Central memory CD4-positive, alpha-beta T cell (primary cell): ENCODE measurements around the gene ODC1.

ENCODE experiments used
- DNase-seq: peaks from one replicate; pipeline ENCODE4 v3.0.0; 2022

The ODC1 gene

DNA sequence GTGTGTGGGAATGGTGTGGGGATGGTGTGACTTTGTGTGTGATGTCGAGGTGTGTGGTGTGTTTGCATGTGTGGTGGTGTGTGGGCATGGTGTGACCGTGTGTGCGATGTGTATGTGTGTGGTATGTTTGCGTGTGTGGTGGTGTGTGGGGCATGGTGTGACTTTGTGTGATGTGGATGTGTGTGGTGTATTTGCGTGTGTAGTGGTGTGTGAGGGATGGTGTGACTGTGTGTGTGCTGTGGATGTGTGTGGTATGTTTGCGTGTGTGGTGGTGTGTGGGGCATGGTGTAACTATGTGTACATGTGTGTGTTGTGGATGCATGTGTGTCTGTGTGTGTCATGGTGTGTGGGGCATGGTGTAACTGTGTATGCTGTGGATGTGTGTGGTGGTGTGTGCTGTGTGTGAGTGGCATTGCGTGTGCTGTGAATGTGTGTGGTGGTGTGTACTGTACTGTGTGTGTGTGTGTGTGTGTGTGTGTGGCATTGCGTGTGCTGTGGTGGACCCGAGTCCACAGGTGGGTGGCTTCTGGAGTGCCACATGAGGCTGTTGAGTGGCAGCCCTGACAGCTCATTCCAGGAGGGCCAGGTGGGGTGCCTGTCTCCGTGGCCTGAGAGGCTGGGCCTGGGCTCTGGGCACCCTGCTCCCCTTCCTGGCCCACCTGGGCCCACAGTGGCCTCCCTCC, 14.7 kb downstream of the ODC1 start:
- DNase-seq = no peak

DNA sequence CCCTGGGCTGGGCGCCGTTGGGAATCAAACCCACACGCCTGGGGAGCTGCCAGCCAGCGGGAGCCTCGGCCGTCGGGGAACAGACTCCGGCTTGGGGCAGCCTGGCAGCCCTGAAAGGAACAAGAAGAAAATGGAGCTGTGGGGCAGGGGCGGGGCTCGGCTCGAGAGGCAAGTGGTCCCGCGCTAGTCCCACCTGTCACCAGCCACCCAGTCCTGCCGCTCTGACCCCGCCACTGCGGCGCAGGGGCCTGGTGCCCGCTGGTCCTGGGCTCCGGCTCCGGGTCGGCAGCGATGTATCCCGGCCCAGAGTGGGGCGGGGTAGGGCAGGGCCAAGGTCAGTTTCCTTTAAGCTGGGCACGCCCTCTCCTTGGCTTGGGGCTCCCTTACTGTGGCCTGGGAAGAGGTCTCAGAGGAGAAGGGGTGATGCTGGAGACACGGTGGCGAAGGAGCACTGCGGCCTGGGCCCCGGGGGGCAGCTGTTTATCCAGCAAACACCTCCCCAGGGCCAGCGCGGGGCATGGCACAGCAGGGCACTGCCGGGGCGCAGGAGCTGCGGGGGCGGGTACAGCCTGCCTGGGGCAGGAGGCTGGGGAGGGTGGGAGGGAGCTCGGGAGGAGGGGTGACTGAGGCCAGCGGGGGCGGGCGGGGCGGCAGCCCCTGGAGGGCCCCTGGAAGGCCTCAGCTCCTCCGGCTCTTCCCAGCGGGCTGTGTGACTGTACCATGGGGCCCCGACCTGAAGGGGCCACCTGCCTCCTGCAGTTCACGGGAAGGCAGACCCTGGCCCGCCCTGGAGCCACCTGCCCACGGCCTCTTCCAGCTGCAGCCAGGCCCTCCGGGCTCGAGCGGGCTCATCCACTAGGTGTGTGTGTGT, 15.6 kb downstream of the ODC1 start:
- DNase-seq = no peak

- DNase-seq = no peak
Observed at GRCh38 chr2:10431797-10432196, 16.3 kb downstream of the ODC1 start.

DNA sequence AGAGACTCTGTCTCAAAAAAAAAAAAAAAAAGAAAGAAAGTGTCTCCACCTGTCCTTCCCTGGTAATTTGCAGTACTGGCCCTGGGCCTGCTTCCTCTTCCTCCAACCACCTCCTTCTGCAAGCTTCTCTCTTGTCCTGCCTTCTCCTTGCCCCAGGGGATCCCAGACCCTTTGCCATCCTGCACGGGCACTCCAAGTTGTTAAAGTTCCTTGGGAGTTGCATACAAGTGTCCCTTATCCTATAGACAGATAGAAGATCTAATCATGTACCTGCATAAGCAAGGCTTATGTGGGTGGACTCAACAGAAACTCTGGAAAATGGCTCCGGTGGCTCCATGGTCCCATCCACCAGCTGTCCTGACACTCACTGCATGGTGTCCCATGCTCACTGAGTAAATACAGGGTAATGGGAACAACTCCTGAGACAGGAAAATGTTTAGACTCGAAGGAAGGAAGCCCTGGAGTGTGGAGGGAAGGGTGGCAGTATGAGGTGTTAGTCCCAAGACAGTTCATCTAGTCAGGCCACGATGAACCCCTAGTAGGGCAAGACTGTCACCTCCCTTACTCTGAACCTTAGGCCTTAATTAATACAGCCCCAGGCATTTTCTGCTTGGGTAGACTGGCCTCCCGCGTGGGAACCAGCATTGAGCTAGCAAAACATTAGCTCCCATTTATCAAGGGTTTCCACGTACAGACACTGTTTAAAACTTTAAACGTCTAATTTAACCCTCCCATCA, 17.1 kb downstream of the ODC1 start:
- no peak for DNase-seq

DNA sequence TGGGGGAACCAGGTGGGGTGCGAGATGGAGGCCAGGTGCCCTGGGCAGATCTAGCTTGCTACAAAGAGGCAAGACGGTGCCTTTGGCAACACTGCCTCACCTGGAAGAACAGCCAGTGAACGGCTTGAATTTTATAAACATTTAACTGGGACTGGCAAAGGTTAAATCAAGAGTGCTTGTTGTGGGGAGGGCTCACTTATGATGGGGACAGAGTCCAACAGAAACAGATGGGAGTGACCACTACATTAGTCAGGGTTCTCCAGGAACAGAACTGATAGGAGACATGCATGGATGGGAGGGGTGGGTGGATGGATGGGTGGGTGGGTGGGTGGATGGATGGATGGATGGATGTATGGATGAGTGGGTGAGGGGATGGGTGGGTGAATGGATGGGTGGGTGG, 19.2 kb downstream of the ODC1 start:
- no peak for DNase-seq

GRCh38 chr2:10428355-10428754, 19.8 kb downstream of the ODC1 start:
- DNase-seq = no peak

DNA sequence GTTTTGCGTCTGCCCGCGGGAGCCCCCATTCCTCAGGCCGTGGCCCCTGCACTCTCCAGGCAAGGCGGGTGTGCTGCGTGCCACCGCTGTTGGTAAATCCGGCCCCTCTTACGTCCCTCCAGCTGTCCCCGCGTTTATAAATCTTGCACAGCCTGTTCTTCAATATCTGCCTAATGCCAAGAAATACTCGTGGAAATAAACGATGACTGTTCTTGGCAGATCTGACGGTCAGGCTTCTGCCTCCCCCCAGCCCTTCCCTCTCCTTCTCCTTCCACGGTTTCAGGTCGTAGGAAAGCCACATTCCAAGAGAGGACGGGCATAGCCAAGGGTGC, 20.5 kb downstream of the ODC1 start:
- DNase-seq = no peak

DNA sequence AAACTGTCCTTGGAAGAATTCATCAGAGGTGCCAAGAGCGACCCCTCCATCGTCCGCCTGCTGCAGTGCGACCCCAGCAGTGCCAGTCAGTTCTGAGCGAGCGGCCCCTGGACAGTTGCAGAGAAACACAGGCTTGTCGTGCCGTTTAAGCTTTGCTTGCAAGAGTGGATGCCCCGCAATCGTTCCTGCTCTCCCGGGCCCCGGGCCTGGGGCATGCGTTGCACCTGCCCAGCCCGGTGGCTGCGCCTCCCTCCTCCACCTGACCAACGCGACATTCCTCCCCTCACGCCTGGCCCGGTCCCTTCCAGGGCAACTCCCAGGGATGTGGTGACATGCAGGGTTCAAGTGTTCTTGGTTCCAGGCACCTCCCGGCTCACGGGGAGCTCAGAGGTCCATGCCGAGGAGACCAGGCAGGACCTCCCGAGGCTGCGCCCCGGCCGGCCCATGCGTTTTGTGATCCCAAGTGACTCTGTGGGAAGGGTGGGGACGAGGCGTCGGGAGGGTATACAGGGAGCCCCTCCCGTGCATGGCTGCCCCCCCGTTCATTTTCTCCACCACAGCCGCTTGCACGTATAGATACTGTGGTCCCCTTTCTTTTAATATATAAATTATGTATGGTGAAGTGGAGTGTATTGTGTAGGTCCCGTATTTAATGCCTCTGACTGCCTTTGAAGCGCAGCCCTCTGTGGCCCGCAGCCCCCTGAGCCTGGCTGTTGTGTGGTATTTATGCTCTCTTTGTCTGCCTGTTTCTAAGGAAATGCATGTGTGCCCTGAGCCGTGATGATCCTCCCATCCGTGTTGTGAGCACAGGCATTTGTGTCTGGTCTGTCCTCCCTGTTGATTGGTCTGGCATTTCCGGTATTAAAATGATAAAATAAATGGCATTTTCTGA, 21.2 kb downstream of the ODC1 start:
- no peak for DNase-seq

DNA sequence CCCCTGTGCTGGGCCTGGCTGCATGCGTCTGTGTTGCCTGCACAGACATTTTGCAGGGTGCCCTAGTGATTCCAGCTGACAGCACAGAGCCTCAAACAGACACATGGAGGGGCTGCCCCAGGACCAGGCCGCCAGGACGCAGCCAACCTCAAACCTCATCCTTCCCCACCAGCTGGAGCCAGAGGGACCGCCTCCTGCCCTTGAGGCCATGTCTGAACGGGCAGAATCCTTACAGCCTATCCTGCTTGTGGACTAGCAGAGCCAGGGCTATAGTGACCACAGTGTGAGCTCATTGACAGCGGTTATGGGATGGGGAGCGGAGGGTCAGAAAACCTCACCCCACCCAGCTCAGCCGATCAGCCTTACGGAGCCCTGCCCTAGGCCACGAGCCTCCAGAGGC, 22.4 kb downstream of the ODC1 start:
- no peak for DNase-seq

DNA sequence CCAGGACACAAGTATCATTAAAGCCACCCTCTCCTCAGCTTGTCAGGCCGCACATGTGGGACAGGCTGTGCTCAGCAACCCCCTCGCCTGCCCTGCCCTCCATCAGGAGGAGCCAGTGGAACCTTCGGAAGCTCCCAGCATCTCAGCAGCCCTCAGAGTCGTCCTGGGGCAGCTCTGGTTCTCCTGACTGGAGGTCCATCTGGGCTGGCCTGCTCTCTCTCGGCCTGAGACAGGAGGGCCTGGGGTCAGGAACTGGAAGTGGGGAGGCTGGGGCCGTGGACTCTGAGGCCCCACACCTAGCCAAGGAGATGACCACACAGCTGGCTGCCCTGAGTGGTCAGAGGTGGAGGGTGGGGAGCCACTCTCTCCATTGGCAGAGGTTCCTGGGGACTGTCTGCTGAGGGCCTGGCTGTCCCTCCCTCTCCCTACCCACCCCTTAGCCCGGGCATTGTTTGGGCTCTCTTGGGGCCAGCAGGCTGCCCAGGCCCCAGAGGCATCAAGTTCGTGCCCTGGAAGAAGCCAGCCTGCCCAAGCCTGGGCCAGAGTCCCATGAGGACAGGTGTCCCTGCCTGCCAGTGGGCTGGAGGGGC, 23.1 kb downstream of the ODC1 start:
- no peak for DNase-seq

GRCh38 chr2:10424051-10424450, 24.1 kb downstream of the ODC1 start:
- DNase-seq = no peak

DNA sequence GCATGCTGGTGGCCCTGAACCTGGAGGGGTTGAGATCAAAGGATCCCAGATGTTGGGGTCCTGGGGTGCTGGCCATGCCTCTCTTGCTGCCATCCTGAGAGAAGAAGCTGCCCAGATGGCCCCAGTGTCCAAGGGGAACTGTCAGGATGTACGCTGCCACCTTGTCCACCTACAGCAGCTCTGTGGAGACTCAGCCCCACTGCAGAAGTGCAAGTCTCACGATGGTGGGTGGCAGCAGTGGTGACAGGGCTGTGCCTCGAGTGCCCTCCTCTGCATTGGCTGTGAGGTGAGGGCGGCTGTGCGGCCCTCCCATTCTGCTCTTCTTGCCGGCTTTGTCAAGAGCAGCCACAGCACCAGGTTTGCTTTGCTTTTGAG, 24.7 kb downstream of the ODC1 start:
- no peak for DNase-seq

DNA sequence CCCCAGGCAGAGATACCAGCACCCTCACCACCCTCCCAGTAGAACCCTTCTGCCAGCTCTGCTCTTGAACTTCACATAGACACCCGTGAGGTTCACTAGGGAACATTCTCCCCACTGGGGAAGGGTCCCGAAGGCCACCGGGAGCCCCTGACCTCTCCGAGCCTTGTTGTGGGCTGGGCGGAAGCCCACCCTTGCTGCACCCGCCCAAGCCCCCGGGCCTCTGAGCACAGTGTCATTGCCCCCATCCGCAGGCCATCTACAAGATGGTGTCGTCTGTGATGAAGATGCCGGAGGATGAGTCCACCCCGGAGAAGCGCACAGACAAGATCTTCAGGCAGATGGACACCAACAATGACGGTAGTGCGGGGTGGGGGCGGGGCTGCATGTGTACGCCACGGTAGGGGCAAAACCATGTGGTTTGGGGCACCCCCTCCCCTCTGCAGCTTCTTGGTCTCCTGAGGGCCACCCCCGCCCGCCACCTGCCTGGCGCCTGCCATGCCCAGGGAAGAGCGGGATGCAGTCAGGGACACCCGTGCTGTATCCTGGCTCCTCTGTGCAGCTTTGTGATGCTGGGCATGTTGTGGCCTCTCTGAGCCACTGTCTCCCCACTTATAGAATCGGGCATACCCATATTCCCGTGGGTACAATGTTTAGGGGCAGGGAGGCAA, 25.3 kb downstream of the ODC1 start:
- no peak for DNase-seq

- no peak for DNase-seq
Observed at GRCh38 chr2:10422251-10422650, 25.9 kb downstream of the ODC1 start.

DNA sequence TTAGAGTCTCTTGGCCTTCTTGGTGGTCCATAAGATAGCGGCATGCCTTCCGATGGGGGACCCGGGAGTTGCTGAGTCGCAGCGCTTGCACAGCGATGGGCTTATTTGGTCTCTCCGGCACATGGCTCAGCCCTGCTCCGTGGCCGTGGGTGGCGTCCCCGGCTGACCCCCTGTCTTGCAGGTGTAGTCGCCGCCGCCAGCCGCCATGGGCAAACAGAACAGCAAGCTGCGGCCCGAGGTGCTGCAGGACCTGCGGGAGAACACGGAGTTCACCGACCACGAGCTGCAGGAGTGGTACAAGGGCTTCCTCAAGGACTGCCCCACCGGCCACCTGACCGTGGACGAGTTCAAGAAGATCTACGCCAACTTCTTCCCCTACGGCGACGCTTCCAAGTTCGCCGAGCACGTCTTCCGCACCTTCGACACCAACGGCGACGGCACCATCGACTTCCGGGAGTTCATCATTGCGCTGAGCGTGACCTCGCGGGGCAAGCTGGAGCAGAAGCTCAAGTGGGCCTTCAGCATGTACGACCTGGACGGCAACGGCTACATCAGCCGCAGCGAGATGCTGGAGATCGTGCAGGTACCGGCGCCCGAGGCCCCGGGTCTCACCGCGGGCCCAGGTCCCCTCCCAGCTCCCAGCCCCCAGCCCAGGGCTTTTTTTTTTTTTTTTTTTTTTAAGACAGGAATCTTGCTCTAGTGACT, 28.4 kb downstream of the ODC1 start:
- DNase-seq = no peak

- no peak for DNase-seq
Observed at GRCh38 chr2:10417551-10418335, 30.4 kb downstream of the ODC1 start.

GRCh38 chr2:10415640-10416039, 32.5 kb downstream of the ODC1 start:
- no peak for DNase-seq

- DNase-seq = no peak
Observed at GRCh38 chr2:10415048-10415447, 33.1 kb downstream of the ODC1 start.

GRCh38 chr2:10414591-10414990, 33.5 kb downstream of the ODC1 start:
- no peak for DNase-seq

GRCh38 chr2:10413991-10414451, 34.1 kb downstream of the ODC1 start:
- DNase-seq = no peak
